Measurements from ENCODE around the gene TNNC1.

TNNC1 gene

GRCh38 chr3:52422669-52423068 is 31.2 kb downstream of the TNNC1 start:
- Histone ChIP-seq H3K27ac (no peak overlapping the region), H3K27me3 (ENCODE audit: insufficient read depth, low read depth) (no peaks in the 10 kb centered on the region), H3K9ac (no peak overlapping the region), H4K20me1 (ENCODE audit: insufficient read depth) (no peaks in the 10 kb centered on the region), H3K79me2 (ENCODE audit: insufficient read depth, low read depth) (no peaks in the 10 kb centered on the region), H3K36me3 (ENCODE audit: insufficient read depth) (no peaks in the 10 kb centered on the region), H3K4me2 (no peak overlapping the region), H3K4me1 (ENCODE audit: low read depth, poor library complexity, severe bottlenecking) (no peaks in the 10 kb centered on the region), H2AFZ (ENCODE audit: low read depth) (no peak overlapping the region), H3K4me3 (IDR thresholded peaks at IDR 0.05; ENCODE audit: insufficient read depth, low read depth, low read length) (no peak overlapping the region)
- TF ChIP-seq CTCF (conservative IDR thresholded peaks at IDR 0.05; ENCODE audit: low read depth, low read length), result no peak

- Histone ChIP-seq H3K4me2 (no peak overlapping the region), H3K9ac (no peak overlapping the region), H3K27ac (no peak overlapping the region), H3K79me2 (ENCODE audit: insufficient read depth, low read depth) (no peaks in the 10 kb centered on the region), H3K27me3 (ENCODE audit: insufficient read depth, low read depth) (no peaks in the 10 kb centered on the region), H4K20me1 (ENCODE audit: insufficient read depth) (no peaks in the 10 kb centered on the region), H3K4me3 (IDR thresholded peaks at IDR 0.05; ENCODE audit: insufficient read depth, low read depth, low read length) (no peak overlapping the region), H3K4me1 (ENCODE audit: low read depth, poor library complexity, severe bottlenecking) (no peaks in the 10 kb centered on the region), H3K36me3 (ENCODE audit: insufficient read depth) (no peaks in the 10 kb centered on the region), H2AFZ (ENCODE audit: low read depth) (no peak overlapping the region)
- TF ChIP-seq CTCF (conservative IDR thresholded peaks at IDR 0.05; ENCODE audit: low read depth, low read length), result no peak
These were observed 33.5 kb downstream of the TNNC1 start for GRCh38 chr3:52420388-52420787.

- H3K4me2 ChIP-seq, result no peak overlapping the region
- H3K4me3 ChIP-seq (IDR thresholded peaks at IDR 0.05; ENCODE audit: insufficient read depth, low read depth, low read length), result no peak overlapping the region
- no peak overlapping the region for H2AFZ ChIP-seq (ENCODE audit: low read depth)
- H3K9ac ChIP-seq, result no peak overlapping the region
- H3K4me1 ChIP-seq (ENCODE audit: low read depth, poor library complexity, severe bottlenecking), result peaks cover 14% of the 10 kb centered on the region
- no peaks in the 10 kb centered on the region for H3K36me3 ChIP-seq (ENCODE audit: insufficient read depth)
- TF ChIP-seq CTCF (conservative IDR thresholded peaks at IDR 0.05; ENCODE audit: low read depth, low read length), result no peak
- no peak overlapping the region for H3K27ac ChIP-seq
- H3K79me2 ChIP-seq (ENCODE audit: insufficient read depth, low read depth), result no peaks in the 10 kb centered on the region
- no peaks in the 10 kb centered on the region for H4K20me1 ChIP-seq (ENCODE audit: insufficient read depth)
- H3K27me3 ChIP-seq (ENCODE audit: insufficient read depth, low read depth), result no peaks in the 10 kb centered on the region
These were observed 38.0 kb downstream of the TNNC1 start for GRCh38 chr3:52415800-52416199.

GRCh38 chr3:52408466-52408865 is 45.4 kb downstream of the TNNC1 start:
- Histone ChIP-seq H4K20me1 (ENCODE audit: insufficient read depth) (no peaks in the 10 kb centered on the region), H3K79me2 (ENCODE audit: insufficient read depth, low read depth) (peaks cover 14% of the 10 kb centered on the region; the same call in 1 of the 2 replicates), H3K27ac (no peak overlapping the region), H3K4me1 (ENCODE audit: low read depth, poor library complexity, severe bottlenecking) (peaks cover 14% of the 10 kb centered on the region), H3K9ac (no peak overlapping the region), H3K4me3 (IDR thresholded peaks at IDR 0.05; ENCODE audit: insufficient read depth, low read depth, low read length) (no peak overlapping the region), H2AFZ (ENCODE audit: low read depth) (no peak overlapping the region), H3K36me3 (ENCODE audit: insufficient read depth) (no peaks in the 10 kb centered on the region), H3K27me3 (ENCODE audit: insufficient read depth, low read depth) (no peaks in the 10 kb centered on the region), H3K4me2 (peak overlapping the region; percentile 71)
- no peak for TF ChIP-seq CTCF (conservative IDR thresholded peaks at IDR 0.05; ENCODE audit: low read depth, low read length)
